Measurements from ENCODE around the gene KDM3A.
"Not testable (repeated sequence)": the region's sequence is repeated elsewhere in the genome, so short reads cannot be mapped to it uniquely, and the experiment has no call there.

KDM3A gene

DNA sequence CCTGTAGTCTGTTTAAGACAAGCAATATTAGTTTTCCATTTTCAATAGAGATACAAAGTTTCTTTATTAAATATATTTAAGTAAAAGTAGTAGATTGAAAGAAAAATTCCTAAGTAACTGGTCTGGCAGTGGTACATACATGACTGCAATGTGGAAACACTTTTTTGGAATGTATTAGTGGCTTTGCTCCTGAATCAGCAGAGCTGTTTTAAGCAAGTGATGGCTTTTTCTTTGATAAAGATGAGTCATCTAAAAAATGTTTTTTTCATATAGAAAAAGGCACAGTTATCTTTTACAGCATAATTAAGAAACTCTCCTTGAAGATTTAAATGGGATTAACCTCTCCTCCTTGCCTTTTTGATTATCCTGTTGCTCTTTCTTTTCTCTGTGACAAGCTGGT, 34.9 kb downstream of the KDM3A start:
- no peak for DNase-seq (ENCODE audit: low read depth in 2 of 2)

DNA sequence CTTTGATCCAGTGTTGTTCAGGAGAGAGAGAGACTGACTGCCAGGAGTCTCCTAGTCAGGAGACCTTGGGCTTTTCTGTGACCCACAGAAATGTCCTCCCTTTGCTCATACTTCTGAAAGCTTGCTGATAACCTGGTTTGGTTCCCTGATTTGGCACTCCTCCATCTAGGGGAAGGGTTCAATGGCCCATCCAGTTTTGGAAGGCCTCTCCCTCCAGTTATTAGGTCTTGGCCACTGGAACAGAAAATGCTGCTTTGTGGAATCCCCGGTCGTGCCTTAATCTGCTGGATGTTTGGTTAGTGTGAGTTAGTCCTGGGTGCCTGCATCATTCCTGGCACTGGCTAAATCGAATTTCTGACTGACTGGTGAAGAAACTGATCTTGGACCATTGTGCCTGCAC, 35.7 kb downstream of the KDM3A start:
- DNase-seq (ENCODE audit: low read depth in 2 of 2): no peak

DNA sequence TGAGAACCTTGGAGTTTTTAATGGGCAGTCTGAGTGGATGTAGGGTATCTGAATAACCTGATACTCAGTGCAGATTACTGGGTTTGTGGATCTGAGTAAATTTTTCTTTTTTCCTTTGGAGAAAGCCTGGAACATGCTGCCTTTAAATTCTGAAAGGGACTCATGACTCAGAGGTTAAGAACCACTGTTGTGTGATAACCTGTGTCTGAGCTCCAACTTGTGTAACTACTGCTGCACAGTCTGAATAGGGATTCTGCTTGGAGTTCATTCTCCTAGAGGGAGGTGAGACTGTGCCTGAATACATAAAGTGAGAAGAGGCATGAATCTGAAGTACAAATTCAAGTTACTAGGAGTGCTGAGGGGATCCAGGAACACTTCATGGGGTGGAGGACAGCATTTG, 36.2 kb downstream of the KDM3A start:
- no peak for DNase-seq (ENCODE audit: low read depth in 2 of 2)

DNA sequence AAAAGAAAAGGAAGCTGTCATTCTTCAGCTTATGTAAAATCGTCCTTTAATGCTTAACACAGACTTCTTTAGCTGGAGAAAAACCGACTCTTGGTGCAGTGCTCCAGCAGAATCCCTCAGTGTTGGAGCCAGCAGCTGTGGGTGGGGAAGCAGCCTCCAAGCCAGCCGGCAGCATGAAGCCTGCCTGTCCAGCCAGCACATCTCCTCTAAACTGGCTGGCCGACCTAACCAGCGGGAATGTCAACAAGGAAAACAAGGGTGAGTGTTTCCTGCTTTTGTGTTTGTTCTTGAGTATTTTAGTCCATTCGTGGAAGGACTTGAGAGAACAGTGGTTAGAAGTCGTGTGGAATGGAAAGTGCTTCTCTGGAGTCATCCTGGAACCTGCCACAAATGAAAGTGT, 38.9 kb downstream of the KDM3A start:
- DNase-seq (ENCODE audit: low read depth in 2 of 2): no peak

DNA sequence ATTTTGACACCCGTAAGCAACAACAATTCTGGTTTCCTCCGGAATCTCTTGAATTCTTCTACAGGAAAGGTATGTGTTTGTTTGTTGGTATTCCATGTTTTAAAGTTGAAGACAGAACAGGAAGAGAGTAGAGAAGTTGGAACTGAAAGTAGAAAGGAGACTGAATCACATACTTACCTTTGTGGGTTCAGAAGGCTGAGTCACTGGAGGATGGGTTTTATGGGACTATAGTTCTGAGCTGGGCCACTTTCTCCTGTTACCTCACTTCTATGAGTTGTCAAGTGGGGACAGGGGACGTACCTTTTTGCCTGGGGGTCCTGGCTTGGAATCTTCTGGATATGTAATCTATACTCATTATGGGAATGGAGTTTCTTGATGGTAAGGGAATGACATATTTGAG, 40.9 kb downstream of the KDM3A start:
- no peak for DNase-seq (ENCODE audit: low read depth in 2 of 2)

DNA sequence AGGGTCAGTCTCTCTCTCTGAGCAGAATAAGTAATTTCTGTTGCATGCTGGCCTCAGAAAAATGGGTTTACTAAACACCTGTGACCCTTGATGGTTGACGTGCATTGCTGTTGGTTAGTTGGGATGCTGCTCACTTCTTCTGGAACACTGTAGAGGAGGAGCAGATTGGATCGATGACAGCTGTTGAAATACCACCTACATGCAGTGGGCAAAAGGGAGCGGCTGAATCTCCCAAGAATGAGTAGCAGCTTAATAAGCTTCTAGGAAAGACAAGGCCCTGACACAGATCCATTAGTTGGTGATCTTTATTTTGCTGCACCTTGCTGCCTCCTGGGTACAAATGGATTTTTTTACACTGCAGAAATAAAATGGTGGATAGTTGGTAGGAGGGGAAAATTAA, 43.2 kb downstream of the KDM3A start:
- DNase-seq (ENCODE audit: low read depth in 2 of 2): no peak

DNA sequence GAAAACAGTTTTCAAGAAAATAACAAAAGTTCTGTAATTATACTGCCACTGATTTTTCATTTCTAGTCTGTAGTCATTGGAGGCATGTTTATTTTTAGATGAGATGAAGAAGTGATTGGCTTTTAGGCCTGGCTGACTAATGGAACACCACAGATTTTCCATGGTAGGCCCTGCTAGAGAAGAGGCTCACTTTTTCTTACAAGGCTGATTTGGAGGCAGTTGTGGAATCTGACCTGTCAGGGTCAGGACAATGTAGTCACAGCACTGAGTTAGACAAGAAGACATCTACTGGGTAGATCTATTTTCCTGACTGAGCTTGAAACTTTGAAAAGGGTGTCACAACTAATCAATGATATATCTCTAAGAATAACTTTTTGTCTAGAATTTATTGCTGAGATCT, 43.9 kb downstream of the KDM3A start:
- no peak for DNase-seq (ENCODE audit: low read depth in 2 of 2)

DNA sequence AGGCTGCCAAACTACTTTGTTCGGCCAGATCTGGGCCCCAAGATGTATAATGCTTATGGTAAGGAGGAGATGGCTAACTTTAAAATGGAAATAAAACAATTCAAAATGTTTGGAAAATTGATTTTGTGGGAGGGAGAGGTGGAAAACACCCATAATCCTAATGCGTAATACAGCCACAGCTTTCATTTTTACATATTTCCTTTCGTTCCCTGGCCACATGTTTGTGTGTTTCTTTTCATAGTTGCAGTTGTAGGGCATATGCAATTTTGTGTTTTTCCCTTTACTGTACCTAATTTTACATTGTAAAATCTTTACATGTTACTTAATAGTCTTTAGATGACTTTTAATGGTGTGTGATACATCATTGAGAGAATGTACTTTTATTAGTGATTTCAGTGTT, 44.6 kb downstream of the KDM3A start:
- no peak for DNase-seq (ENCODE audit: low read depth in 2 of 2)

DNA sequence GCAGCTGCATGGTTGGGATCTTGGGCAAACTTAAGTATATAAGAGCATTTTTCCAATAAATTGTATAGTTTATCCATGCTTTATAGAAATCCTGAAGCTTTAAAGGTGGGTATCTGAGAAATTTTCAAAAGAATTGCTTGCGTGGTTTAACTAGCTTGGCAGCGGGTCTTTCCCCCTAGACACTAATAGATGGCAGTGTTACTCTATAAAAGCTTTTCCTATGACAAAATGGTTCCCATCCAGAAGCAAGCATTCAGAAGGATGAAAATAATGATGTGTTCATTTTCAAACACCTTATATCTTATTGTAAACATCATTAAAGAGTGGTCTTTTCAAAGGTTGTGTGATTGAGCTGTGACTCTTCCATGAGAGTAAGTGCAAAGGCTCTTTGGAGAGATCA, 45.9 kb downstream of the KDM3A start:
- no peak for DNase-seq (ENCODE audit: low read depth in 2 of 2)

DNA sequence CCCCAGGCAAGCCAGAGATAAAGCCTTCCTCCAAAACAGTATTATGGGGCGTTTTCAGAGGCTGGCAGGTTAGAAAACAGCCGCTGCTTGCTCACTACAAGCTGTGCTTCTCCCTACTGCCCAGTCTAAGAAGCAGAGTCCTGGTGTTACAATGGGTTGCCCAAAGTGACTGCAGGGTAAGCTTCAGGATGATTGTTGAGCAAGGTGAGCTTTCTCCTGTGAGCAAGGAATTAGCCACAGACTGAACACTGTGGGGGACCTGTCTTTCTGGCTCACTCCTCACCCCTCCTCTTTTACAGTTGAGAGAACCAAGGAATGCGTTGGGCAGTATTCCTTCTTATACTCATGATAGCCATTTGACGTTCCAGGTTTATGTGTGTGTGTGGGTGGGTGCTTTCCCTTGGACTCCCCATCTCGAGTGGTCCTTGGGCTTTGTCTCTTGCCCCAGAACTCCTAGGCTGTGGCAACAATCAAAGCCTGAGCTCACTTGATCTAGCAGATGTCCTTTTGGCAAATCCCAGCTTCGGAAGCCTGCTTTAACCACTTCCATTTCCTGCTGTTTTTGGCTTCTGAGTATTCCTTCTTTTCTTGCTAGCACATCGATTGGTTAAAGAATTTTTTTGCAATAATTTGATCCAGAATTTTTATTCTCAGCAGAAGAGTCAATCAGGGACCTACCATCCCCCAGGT, 47.5 kb downstream of the KDM3A start:
- no peak for DNase-seq (ENCODE audit: low read depth in 2 of 2)

DNA sequence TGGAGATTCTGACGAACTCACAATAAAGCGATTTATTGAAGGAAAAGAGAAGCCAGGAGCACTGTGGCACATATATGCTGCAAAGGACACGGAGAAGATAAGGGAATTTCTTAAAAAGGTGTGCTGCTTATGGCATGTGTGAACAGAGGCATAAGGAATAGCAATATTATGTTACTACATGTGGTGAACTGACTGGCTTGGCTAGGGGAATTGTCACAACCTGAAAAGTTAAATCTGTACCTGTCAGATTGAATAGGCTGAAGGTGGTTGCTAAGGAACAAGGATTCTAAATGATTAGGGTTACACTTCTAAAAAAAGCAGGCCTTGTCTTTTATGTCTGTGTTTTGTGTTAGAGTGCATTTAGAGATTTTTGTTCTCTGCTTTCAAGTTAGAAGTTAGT, 48.4 kb downstream of the KDM3A start:
- no peak for DNase-seq (ENCODE audit: low read depth in 2 of 2)

DNA sequence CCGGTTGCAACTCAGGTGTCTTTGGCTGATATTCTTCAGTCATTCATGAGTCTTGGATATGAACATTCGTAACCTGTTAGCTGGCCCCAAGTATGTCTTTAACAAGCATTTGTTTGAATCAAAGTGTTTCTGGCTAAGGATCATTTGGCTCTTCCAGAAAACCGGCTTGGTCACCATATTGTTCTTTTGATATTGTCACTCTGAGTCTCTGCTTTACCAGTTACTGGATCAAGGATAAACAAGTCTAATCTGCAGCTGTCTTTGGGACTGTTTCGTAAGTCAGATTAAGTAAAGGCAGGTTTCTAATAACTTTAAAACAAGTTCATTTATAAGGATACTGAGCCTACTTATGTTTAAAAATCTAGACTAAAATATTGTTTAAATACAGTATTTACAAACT, 49.1 kb downstream of the KDM3A start:
- DNase-seq (ENCODE audit: low read depth in 2 of 2): no peak

DNA sequence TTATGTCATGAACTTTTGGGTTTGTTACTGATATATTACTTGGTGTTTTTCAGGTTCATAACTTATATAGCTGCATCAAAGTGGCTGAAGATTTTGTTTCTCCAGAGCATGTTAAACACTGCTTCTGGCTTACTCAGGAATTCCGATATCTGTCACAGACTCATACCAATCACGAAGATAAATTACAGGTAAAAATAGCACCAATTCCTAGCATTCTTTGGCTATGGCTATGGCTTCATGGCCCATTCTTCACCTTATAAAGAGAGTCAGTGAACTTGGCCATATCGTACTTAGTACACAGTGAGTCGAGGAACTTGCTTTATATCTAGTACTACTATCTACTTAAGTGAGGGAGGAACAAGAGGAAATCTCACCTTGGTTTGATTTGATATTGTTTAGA, 49.9 kb downstream of the KDM3A start:
- no peak for DNase-seq (ENCODE audit: low read depth in 2 of 2)

DNA sequence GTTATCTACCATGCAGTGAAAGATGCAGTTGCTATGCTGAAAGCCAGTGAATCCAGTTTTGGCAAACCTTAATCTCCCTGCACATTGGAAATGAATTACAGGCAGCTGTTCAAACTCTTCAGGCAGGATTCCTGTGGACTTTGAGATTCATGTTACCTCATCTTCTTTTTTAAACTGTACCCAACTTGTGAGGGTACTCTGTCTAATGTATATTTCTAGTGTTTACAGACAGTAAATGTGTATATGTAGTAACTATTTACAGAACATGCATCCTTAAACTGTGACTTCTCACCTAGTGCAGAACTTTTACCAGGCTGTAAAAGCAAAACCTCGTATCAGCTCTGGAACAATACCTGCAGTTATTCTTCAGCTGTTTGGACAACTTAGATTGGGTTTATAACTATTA, 50.9 kb downstream of the KDM3A start:
- DNase-seq (ENCODE audit: low read depth in 2 of 2): no peak

DNA sequence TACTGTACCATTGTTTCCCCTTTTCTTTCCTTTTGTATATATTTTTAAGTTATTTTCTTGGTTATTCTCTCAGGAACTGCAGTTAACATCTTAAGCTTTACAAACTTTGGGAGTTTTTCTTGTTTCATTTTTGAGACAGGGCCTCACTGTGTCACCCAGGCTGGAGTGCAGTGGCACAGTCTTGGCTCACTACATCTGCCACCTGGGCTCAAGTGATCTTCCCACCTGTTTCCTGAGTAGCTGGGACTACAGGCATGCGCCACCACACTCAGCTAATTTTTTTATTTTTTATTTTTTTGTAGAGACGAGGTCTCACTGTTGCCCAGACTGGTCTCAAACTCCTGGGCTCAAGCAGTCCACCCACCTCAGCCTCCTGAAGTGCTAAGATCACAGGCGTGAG, 55.2 kb downstream of the KDM3A start:
- DNase-seq (ENCODE audit: low read depth in 2 of 2): not testable (repeated sequence)

DNA sequence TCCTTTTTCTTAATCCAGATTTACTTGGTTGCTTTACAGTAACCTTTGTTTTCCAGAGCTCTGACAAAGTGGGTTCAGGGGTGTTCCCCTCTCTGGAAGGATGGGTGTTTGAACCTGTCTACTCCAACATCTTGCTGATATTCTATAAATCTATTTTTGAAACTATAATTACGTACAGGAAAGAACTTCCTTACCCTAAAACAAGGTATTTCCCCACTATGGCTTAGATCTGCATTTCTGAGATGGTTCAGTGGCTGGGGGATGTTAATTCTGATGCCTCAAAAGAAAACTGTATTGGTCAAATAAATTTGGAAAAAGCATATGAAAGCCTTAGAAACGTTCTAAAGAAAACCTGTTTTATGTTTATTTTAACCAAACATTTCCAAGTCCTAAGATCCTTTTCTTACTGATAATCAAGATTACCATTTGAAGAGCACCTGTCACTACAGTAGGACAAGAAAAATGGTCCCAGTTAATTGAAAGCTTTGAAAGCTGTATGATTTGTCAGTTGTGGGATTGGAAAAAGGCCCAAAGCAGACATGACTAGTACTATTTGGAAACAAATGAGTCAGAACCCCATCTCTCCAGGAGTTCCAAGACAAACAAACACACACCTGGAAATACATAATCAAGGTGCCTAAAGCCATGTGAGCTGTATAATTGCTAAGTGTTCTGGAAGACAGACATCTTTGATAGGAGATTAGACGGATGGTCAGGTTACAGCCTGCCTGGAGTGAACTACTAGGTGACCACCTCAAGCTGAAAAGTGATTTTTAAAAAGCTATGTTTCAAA, 57.5 kb downstream of the KDM3A start:
- DNase-seq (ENCODE audit: low read depth in 2 of 2): no peak

DNA sequence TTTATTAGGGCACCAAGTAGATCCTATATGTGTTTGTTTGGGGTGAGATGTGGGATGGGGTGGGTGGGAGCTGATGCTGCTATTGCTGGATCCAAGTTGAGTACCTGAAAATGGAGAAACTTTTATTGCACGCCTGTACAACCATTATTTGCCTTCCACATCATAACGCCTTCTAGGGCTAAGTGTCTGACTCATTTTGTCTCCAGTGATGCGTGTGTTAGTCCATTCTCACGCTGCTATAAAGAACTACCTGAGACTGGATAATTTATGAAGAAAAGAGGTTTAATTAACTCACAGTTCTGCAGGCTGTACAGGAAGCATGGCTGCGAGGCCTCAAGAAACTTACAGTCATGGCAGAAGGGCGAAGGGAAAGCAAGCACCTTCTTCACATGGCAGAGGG, 58.2 kb downstream of the KDM3A start:
- DNase-seq (ENCODE audit: low read depth in 2 of 2): no peak

DNA sequence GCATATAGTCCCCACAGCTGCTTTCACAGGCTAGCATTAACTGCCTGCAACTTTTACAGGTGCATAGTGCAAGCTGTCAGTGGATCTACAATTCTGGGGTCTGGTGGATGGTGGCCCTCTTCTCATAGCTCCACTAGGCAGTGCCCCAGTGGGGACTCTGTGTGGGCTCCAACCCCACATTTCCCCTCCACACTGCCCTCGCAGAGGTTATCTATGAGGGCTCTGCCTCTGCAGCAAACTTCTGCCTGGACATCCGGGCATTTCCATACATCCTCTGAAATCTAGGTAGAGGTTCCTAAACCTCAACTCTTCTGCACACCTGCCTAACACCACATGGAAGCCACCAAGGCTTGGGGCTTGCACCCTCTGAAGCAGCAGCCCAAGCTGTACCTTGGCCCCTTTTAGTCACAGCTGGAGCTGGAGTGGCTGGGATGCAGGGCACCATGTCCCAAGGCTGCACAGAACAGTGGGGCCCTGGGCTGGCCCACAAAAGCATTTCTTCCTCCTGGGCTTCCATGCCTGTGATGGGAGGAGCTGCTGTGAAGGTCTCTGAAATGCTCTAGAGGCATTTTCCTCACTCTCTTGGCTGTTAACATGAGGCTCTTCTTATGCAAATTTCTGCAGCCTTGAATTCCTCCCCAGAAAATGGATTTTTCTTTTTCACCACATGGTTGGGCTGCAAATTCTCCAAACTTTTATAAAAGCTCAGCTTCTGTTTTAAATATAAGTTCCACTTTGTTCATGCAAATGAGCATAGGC, 59.3 kb downstream of the KDM3A start:
- DNase-seq (ENCODE audit: low read depth in 2 of 2): no peak

DNA sequence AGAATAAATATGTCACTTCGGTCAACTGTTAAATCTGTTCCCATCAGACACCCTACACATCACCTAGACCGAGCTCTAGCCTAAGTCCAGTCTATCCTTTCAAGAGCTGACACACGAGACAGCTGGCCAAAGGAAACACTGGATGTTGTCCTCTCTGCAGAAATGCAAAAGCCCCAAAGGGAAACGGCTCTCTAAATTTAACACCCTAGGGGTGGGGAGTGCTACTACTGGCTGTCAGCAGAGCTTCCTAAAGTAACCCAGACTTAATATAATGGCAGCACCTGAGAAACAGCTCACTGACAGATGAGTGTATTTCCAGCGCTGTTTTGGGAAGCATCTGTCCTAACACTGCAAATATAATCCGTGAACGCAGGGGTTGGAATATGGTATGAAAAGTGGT, 66.4 kb downstream of the KDM3A start:
- DNase-seq (ENCODE audit: low read depth in 2 of 2): no peak

DNA sequence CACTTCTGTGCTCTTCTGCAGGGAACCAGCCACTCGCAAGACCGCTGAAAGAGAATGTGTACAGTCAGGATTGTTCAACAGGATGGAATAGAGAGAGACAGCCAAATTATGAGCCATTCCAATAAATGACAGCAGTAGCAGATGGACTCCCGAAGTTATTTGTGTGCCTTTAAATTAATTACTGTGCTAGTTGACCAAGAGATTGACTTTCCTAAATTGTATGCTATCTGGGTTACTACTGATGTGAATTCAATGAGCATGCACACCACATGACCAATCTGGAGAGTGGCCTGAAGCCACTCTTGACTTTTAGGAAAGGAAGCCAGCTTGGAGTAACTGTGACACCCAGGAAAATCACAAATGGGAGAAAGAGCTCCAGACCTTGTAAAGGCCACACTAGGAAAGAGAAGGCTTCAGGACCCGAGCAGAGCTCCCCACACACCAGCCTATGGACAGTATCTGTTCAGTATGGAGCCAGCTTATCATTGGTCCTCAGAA, 69.3 kb downstream of the KDM3A start:
- no peak for DNase-seq (ENCODE audit: low read depth in 2 of 2)

DNA sequence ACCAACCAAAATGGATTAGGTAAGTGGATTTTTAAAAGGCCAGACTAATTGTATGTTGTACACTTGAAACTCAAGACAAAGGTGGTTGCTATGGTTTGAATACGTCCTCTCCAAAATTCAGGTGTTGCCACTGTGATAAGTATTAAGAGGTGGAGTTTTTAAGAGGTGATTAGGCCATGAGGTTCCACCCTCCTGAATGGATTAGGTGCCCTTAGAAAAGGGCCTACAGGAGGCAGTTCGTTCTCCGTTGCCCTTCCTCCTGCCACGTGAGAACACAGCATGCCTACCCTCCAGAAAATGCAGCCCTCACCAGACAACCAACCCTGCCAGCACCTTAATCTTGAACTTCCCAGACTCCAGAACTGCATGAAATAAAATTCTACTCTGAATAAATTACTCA, 70.9 kb downstream of the KDM3A start:
- no peak for DNase-seq (ENCODE audit: low read depth in 2 of 2)

DNA sequence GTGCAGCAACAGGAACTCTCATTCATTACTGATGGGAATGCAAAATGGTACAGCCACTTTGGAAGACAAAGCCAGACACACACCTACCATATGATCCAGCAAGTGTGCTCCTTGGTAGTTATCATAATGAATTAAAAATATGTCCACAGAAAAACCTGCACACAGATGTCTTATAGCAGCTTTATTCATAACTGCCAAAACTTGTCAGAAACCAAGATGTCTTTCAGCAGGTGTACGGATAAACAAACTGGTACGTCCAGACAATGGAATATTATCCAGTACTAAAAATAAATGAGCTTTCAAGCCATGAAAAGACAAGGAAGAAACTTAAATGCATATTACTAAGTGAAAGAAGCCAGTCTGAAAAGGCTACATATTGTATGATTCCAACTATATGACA, 71.7 kb downstream of the KDM3A start:
- DNase-seq (ENCODE audit: low read depth in 2 of 2): no peak
